Cerebellar nuclear complex (tissue), 1 donor: ENCODE measurements around the gene PLAAT4.
"Not testable (repeated sequence)": the region's sequence is repeated elsewhere in the genome, so short reads cannot be mapped to it uniquely, and the experiment has no call there.

Source experiments
- DNase-seq, 2 experiments: peaks; one replicate each; lab custom pipeline; 2025; lab: John Stamatoyannopoulos, UW

Gene PLAAT4

DNA sequence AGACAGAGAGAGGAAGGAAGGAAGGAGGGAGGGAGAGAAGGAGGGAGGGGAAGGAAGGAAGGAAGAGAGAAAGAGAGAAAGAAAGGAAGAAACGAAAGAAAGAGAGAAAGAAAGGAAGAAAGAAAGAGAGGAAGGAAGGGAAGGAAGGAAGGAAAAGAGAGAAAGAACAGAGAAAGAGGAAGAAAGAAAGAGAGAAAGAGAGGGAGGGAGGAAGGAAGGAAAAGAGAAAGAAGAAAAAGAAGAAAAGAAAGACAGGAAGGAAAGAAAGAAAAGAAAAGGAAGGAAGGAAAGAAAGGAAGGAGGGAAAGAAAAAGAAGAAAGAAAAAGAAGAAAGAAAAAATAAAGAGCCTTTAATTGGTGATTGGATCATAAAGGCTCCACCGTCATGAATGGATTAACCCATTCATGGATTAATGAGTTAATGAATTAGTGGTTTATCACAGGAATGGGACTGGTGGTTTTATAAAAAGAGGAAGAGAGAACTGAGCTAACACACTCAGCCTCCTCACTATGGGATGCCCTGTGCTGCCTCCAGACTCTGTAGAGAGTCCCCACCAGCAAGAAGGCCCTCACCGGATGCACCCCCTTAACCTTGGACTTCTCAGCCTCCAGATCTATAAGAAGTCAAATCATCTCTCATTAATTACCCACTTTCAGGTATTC lies 35.5 kb downstream of the PLAAT4 start:
- DNase-seq = no peak

DNA sequence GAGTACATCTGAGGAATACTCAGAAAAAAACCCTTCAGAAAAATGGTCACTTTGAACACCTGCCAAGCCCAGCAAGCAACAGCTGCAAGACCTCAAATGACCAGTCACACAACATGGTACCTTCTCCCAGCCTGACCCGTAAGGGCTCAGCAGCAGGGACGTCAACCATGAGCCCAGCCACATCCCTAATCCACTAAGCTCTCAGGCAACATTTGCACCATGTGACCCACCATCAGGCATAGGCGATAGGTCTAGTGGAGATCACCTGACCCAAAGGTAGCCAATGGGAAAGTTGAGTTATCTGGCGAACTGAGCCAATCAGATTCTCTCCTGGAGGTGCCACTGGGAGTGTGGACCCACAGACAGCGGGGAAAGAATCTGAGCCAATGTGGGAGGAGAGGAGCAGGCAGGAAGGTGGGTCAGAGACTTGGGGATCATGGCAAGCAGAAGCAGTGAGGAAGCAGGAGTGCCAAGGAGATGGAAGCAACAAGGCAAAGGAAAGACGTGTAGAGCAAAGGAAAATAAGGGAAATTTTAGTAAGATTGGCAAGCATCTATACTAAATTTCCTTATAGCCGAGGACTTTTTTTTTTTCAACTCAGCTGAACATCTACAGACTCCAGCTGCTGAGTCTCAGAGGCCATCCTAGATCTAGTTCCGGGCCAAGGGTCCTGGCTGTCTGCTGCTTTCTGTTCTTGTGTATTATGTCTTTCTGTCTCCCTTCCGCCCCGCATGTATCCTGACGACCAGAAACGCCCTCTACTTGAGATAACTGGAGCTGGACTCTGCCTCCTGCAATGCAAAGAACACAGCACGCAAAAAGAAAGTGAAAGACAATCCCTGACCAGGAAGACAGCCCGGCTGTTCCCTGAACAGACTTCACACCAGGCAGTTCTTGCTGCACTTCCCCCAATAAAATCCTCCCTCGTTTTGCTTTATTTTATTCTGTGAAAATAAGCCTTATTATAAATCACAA lies 37.6 kb downstream of the PLAAT4 start:
- no peak for DNase-seq

DNA sequence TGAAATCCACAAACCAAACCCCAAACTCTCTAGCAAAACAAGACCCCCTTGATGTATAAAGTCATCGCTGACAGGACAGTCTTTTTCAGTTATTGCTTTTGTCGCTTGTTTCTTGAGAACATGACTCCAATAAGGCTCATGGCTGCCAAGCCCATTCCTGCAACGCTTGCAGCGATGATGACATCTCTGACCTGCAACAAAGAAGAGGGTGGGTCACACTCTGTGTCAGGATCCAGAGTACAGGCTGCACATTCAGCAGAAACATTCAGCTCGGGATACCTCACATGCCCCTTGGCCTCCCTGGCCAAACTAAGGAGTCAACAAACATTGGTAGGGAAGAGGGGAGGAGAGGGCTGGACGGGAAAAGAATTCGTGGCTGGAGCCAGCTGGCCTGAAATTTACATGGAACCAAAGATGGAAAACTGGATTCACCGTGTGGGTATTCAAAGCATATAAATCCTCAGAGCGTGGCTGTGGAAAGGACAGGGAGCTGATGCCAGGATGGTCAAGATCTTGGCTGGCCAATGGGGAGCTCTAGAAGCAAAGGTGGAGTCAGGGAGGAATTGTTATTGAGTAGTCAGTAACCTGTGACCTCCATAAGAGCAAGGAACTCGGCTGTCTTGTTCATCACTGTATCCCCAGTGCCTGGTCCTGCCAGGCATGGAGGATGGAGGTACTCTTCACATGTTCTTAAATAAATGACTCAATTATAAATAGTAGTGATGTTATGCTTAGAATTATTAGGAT lies 38.4 kb downstream of the PLAAT4 start:
- no peak for DNase-seq

DNA sequence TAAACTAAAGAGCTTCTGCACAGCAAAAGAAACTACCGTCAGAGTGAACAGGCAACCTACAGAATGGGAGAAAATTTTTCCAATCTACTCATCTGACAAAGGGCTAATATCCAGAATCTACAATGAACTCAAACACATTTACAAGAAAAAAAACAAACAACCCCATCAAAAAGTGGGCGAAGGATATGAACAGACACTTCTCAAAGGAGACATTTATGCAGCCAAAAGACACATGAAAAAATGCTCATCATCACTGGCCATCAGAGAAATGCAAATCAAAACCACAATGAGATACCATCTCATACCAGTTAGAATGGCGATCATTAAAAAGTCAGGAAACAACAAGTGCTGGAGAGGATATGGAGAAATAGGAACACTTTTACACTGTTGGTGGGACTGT lies 42.3 kb downstream of the PLAAT4 start:
- DNase-seq = not testable (repeated sequence)

DNA sequence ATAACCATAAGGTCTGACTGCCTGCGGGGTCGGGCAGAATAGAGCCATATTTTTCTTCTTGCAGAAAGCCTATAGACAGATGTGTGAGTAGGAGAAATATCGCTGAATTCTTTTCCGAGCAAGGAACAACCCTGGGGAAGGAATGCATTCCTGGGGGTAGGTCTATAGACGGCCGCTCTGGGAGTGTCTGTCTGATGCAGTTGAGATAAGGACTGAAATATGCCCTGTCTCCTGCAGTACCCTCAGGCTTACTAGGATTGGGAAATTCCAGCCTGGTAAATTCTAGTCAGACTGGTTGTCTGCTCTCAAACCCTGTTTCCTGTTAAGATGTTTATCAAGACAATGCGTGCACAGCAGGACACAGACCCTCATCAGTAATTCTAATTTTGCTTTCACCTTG lies 44.6 kb downstream of the PLAAT4 start:
- DNase-seq = not testable (repeated sequence)

DNA sequence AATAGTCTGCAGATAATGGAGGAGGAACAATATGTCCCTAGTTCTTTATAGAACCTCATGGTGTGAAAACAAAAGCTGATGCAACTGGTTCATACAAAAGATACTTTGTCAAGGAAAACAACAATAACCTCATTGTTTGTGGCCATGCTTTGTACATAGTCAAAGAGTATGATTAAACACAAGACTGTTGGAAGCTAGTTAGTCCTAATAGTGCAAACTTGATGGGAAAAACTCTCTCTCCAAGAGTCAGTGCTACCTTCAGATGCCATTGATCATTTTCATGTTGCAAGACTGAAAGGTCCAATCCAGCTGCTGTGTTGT lies 46.7 kb downstream of the PLAAT4 start:
- DNase-seq = no peak

DNA sequence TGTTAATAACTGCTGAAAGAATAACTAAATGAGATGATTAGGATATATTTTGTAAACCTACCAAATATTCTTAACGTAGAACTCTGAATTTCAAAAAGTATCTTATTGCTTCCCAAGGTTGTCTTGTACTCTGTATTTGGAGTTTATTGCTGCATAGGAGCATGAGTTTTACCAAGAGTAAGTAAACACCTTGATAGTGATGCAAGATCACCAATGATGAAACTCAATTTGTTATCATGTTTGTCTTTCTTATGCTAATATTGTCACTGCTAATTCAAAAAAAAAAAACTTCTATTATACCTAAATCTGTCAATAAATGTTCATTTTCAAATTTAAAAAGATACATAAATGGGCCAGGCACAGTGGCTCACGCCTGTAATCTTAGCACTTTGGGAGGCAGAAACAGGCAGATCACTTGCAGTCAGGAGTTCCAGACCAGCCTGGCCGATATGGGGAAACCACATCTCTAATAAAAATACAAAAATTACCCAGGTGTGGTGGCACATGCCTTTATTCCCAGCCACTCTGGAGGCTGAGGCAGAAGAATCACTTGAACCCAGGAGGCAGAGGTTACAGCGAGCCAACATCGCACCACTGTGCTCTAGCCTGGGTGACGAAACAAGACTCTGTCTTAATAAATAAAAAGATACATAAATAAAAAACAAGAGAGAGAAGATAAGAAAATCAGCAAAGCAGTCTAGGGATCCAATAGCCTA lies 50.0 kb downstream of the PLAAT4 start:
- no peak for DNase-seq

DNA sequence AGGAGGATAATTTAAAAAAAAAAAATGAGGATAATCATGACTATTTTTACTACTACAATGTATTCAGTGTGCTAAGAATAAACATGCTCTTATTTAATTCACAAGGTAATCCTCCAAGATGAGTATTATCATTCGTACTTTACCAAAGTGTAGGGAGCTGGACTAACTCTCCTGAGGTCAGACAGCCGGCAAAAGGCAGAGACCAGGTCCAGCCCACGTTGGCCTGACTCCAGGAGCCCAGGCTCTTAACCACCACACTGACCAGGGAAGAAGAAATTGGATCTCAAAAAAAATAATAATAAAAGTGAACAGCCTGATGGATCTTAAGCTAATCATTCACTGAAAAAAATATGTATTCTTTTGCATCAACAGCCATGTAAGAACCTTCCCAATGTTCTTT lies 52.4 kb downstream of the PLAAT4 start:
- no peak for DNase-seq

DNA sequence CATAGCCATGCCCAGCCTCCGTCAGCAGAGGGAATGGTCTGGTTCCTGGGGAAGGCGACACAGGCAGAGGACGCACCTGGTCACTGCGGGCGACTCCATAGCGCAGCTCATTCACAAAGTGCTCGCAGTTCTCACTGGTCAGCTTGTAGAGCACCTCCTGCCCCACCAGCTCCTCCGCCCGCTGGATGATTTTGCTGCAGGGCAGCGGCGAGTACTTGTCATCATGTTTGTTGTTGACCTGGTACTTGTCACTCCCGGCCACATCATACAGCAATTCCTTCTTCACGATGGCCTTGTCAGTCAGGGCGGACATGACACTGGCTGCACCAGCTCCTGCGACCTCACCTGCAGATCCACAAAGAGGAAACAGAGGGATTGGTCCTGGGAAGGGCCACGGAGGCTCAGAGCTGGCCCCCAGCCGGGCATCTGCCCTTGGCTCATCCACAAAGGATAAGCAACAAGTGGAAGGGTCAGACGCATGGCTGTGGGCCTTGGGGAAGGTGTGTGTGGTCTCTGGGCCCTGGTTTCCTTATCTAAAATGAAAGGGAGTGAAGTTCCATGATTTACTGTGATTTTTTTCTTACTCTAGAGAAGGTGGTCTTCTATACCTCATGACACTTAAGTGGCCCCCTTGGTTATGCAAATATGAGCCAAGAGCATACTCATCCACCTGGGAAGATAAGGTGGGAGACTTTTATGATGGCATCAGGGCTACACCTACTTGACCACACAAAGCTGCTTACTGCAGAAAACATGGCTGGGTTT lies 53.6 kb downstream of the PLAAT4 start:
- no peak for DNase-seq

DNA sequence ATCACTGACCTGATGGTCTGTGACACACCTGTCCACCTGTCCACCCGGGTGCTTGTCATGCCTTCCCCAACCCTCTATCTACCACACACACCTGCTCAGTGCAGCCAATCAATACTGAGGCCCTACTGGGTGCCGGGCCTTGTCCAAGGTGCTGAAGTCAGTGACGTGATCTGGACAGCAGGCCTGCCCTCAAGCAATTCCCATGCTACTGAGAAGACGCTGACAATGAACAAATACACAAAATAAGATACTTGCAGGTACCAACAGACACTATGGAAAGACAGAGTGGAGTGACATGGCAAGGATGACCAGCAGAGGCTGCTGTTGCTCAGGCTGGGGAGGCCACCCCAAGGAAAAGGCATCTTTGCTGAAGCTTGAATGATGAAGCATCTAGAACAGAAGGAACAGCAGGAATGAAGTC lies 56.4 kb downstream of the PLAAT4 start:
- no peak for DNase-seq

DNA sequence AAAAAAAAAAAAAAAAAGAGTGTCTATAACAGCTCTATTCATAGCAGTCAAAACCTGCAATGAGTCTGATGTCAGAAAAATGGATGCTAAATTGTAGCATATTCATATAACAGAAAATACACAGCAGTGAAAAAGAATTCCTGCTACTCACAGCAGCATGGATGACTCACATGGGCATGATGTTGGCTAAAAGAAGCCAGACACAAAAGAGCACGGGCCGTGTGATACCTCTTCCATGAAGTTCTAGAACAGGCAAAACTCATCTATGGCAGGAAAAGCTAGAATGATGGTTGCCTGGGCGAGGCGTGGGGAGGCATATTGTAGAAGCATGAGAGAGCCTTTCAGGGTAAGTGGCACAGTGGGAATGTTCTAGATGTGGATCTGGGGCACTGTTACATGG lies 58.7 kb downstream of the PLAAT4 start:
- DNase-seq = no peak
